Stimulated activated CD4-positive, alpha-beta T cell treated with anti-CD3 and anti-CD28 coated beads, Interleukin-4, amount 100 ng/mL, for 48 hours (primary cell): Measurements from ENCODE around the gene MBD4.
A peak's percentile ranks its signal among the peaks of the same experiment; 100 is the strongest.
"Not testable (repeated sequence)": the region's sequence is repeated elsewhere in the genome, so short reads cannot be mapped to it uniquely, and the experiment has no call there.

ENCODE experiments used
- DNase-seq, 2 donors: peaks; one replicate each; pipeline ENCODE4 v3.0.0-alpha.2; 2020; ENCODE audit warnings: low read depth in 2 of 2

Gene MBD4

GRCh38 chr3:129409541-129409940 lies 30.2 kb downstream of the MBD4 start:
- DNase-seq = no peak

DNA sequence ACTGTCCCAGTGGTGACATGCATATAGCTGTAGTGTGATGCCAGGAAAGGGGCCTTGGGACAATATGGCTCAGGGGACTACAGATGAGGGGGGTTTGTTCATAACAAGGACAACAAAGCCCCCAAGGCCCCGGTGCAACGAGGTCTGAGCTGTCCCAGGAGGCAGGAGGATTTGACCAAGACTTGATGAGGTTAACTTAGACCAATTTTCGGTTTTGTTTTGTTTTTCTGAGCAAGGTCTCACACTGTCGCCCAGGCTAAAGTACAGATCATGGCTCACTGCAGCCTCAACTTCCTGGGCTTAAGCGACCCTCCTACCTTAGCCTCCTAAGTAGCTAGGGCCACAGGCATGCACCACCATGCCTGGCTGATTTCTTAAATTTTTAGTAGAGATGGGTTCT lies 35.1 kb downstream of the MBD4 start:
- DNase-seq = no peak

DNA sequence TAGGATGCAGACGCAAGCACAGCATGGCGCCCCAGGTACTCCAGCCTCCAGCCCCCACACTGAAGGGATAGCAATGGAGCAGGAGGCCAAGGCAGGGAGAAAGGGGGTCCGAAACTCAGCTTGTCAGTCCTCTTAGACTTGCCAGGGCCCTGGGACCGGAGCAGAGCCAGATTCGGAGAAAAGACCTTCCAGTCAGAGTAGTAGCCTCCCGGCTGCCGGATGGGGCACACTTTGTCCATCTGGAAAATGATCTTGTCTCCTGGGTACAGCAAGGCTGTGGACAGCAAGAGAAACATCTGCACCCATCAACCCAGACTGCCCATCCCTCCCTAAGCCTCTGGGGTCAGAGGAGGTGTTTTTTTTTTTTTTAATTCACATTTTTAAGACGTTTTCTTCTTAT lies 35.6 kb downstream of the MBD4 start:
- no peak for DNase-seq

GRCh38 chr3:129403450-129403849 lies 36.3 kb downstream of the MBD4 start:
- DNase-seq = no peak

DNA sequence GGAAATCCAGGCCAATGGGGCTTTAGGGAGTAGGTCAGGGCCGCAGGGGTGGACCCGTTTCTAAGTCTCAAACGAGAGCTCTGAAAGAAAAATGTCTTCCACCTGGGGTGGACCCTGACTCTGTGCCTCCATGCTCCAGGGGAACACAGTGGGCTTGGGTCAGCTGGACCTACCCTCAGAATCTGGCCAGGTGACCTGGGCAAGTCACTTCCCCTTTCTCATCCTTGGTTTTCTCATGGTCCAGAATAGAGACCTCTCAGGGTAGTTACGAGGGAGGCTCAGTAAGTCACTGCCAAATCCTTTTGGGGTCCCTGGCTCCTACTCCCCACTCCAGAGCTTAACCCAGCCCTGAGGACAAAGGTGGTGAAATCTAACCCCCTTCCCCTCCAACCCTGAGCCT lies 37.1 kb downstream of the MBD4 start:
- no peak for DNase-seq

GRCh38 chr3:129402210-129402609 lies 37.5 kb downstream of the MBD4 start:
- no peak for DNase-seq

- no peak for DNase-seq
Observed at GRCh38 chr3:129399895-129400357, 39.8 kb downstream of the MBD4 start.

DNA sequence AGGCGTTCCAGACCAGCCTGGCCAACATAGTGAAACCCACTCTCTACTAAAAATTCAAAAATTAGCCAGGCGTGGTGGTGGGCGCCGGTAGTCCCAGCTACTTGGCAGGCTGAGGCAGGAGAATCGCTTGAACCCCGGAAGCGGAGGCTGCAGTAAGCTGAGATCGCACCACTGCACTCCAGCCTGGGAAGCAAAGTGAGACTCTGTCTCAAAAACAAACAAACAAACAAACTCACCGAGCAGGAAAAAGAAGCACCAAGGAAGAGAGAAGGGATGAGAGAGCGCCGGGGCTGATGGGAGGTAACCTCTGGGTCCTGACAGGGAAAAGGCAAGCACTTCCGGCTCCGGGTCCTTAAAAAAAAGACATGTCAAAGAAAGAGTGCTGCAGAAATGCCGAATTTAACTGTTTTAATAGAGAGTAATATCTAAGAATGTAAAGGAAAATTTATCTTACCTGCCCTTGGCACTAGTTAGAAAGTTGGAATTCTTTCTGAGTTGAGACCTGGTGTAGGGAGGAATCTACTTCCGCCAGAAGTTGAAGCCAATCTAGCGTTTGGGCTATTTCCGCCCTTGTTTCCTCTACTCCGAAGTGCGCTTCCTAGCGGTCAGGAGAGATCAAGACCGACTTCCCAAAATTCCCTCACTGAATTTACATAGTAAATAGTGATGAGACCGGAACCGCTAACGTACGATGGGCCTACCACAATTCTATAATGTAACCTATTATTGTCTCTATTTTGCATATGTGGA lies 40.4 kb downstream of the MBD4 start:
- DNase-seq = peak; percentile 48 to 67

DNA sequence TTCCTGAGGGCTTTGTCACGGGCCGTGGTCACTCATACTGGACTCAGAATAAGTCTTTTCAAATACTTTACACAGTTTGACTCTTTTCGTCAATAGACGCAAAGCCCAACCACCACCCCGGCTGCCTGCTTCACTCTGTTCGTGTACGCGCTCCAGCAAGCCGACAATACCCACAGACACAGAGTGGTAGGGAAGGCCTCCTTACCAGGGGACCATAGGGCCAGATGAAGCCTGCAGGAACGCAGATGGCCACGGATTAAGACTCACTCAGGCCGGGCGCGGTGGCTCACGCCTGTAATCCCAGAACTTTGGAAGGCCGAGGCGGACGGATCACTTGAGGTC lies 41.0 kb downstream of the MBD4 start:
- DNase-seq = no peak

- not testable (repeated sequence) for DNase-seq
Observed at GRCh38 chr3:129393760-129394564, 45.8 kb downstream of the MBD4 start.

DNA sequence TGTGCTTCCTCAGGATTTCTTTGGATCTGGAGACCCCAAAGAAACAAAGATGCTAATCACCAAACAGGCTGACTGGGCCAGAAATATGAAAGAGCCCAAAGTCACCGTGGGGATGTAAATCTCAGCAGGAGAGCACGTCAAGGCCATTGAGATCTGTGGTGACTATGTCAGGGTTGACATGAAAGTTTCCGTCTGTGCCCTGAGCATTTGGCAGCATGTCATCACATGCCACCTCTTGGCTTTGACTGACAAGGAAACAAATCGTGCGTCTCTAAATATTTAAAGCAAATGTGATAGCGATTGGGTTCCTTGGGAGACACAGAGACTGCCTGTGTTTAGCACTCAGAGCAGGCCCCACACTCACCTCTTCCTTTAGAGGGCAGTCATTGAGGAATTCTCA lies 46.5 kb downstream of the MBD4 start:
- DNase-seq = no peak

- DNase-seq = not testable (repeated sequence)
Observed at GRCh38 chr3:129392106-129392887, 47.5 kb downstream of the MBD4 start.

DNA sequence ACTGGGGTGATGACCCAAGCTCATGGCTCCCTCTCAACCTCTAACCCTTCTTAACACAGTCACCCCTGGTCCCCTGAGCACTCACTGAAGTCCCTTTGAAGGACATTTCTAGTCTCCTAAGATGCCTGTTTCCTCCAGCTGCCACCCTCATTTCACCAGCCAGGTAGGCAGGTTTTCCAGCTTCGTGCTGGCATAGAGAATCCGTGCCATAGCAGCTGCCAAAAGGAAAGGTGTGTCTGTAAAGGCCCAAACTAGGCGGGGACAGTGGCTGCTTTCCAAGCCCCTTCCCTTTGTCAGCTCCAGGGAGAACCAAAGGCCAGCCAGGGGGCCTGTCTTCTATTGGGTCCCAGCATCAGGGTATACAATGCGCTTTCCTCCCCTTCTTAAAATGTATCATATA lies 48.2 kb downstream of the MBD4 start:
- DNase-seq = not testable (repeated sequence)

DNA sequence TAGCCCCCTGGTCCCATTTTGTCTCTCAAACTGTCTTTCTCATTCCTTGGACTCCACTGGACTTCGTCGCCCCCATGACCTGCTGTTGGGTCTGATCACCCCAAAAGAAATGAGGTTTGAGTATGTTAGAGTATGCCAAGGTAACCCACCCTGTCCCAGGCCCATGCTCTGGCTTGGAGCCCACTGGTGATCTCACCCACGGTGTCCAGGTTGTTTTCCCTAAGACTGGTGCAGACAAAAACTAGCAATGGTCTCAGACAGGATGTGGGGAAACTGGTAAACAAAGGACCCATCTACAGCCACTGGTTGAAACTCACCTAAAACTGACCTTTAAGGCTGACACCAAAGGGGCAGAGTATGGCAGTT lies 50.2 kb downstream of the MBD4 start:
- DNase-seq = no peak

GRCh38 chr3:129388791-129389571 lies 50.8 kb downstream of the MBD4 start:
- DNase-seq = not testable (repeated sequence)

- no peak for DNase-seq
Observed at GRCh38 chr3:129387487-129387886, 52.3 kb downstream of the MBD4 start.

DNA sequence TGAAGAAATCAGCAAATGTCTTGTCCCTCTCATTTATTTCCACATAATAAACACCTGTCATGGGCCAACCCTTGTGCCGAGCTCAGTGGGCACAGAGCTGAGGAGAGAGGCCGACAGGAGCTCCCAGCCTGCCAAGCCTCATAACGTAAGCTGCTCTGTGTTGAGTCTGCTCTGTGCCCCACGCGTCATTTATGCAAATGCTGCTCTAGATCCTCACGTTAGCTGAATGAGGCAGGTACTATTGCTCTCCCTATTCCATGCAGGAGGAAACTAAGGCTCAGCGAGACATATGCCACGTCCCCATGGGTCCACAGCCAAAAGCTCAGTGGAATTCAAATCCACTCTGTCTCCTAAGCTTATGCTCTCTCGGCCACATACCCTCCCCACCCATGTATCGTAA lies 52.8 kb downstream of the MBD4 start:
- DNase-seq = no peak

DNA sequence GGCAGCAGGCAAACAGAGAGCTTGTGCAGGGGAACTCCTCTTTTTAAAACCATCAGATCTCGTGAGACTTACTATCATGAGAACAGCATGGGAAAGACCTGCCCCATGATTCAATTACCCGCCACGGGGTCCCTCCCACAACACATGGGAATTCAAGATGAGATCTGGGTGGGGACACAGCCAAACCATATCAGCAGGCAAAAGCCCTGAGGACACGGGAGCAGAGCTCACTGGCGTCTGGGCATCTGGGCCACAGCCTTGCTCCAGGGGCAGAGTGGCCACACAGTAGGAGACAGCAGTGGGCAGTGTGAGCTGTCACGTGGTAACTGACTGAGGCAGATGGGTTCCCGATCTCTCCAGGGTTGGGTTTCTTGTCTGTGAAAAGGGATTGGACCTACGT lies 54.2 kb downstream of the MBD4 start:
- DNase-seq = not testable (repeated sequence)

DNA sequence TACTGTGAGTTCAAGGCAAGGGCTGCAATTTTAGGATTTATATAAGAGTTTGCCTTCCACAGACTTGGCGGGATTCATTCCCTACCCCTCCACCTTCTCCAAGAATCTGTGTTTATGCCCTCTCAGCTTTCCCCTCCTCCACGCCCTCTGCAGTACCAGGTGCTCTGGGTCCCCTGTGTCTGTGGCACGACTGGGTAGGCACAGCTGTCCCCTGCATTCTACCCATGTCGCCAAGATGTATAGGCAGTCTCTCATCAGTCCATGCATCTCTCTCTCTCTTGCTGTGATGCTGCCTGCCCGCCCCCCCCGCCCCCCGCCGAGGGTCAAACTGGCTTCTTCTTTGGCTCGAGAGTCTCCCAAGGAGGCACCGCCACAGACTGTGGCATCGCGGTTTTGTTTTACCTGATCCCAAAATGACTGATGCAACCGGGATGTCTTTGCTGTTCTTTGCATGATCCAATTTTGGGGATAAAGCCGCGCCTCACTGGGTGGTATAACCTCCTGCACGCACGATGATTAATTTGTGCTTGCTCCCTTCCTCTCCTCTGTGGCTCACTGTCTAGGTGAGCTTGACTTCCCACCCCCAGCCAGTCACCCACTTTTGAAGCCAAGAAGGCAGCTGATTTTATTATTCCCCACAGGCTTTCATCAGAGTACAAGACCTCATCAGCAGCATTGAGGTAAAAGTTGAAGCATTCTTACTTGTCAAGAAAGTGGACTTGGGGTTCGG lies 55.0 kb downstream of the MBD4 start:
- DNase-seq = no peak

DNA sequence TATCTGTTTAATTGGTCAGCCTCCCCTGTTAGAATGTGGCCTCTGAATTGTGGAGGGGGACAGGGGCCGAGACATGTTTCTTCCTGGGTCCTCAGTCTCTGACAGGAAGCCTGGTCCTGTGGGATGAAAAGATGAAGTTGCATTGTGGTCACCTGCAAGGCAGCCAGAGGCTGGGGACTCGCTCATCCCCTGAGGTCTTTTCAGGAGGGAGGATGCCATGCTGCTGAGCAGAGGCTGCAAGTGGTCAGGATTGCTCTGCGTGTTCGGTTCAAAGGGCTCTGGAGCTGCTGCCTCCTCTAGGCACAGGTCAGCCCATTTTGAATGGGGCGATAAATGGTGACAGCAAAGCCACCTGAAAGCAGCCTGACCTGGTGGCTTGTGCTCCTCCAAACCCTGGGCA lies 55.6 kb downstream of the MBD4 start:
- DNase-seq = not testable (repeated sequence)

- DNase-seq = no peak
Observed at GRCh38 chr3:129383292-129383860, 56.4 kb downstream of the MBD4 start.
